Activated CD4-positive, alpha-beta T cell treated with anti-CD3 and anti-CD28 coated beads, Interleukin-10, Interleukin-2, amounts not matched to agents 100 ng/mL and 50 ng/mL, durations not matched to agents 16 hours and 8 hours (primary cell): ENCODE results near the gene TFAP2A.

Experiments
- DNase-seq: peaks from one replicate; pipeline ENCODE4 v3.0.0-alpha.2; 2020

Gene TFAP2A

GRCh38 chr6:10414756-10415616, at the start of gene TFAP2A:
TSS of gene TFAP2A (minus strand) at chr6:10415074. CDS start at chr6:10414991, 83 bp downstream.
- no peak for DNase-seq

GRCh38 chr6:10463491-10464481, 48.9 kb upstream of the TFAP2A start:
- DNase-seq = no peak

GRCh38 chr6:10463040-10463439, 48.2 kb upstream of the TFAP2A start:
- DNase-seq = no peak

GRCh38 chr6:10461850-10462249, 47.0 kb upstream of the TFAP2A start:
- no peak for DNase-seq

- DNase-seq = no peak
Measured at GRCh38 chr6:10460096-10460495, 45.2 kb upstream of the TFAP2A start.

- no peak for DNase-seq
Measured at GRCh38 chr6:10458287-10458686, 43.4 kb upstream of the TFAP2A start.

- DNase-seq = no peak
Measured at GRCh38 chr6:10453596-10453995, 38.7 kb upstream of the TFAP2A start.

GRCh38 chr6:10451828-10452509, 37.1 kb upstream of the TFAP2A start:
- no peak for DNase-seq

GRCh38 chr6:10451394-10451793, 36.5 kb upstream of the TFAP2A start:
- no peak for DNase-seq

- no peak for DNase-seq
Measured at GRCh38 chr6:10449751-10450150, 34.9 kb upstream of the TFAP2A start.

- no peak for DNase-seq
Measured at GRCh38 chr6:10448096-10448495, 33.2 kb upstream of the TFAP2A start.

- no peak for DNase-seq
Measured at GRCh38 chr6:10446548-10446947, 31.7 kb upstream of the TFAP2A start.

- DNase-seq = no peak
Measured at GRCh38 chr6:10441655-10442009, 26.8 kb upstream of the TFAP2A start.

- DNase-seq = no peak
Measured at GRCh38 chr6:10441004-10441654, 26.3 kb upstream of the TFAP2A start.

- no peak for DNase-seq
Measured at GRCh38 chr6:10437891-10438290, 23.0 kb upstream of the TFAP2A start.

GRCh38 chr6:10434235-10434634, 19.4 kb upstream of the TFAP2A start:
- no peak for DNase-seq

- DNase-seq = no peak
Measured at GRCh38 chr6:10433322-10433721, 18.4 kb upstream of the TFAP2A start.

GRCh38 chr6:10431423-10432164, 16.7 kb upstream of the TFAP2A start:
- no peak for DNase-seq

GRCh38 chr6:10429638-10430427, 15.0 kb upstream of the TFAP2A start:
- DNase-seq = peak; percentile 39

GRCh38 chr6:10426781-10427279, 12.0 kb upstream of the TFAP2A start:
- no peak for DNase-seq
